Measurements from ENCODE around the gene PDE7B.

The PDE7B gene

GRCh38 chr6:136150961-136151360 lies 299.5 kb downstream of the PDE7B start:
- no peak for ATAC-seq
- no peak for DNase-seq

GRCh38 chr6:136153707-136154375 lies 302.3 kb downstream of the PDE7B start:
- ATAC-seq (no peak), DNase-seq (no peak)

GRCh38 chr6:136155191-136155590 lies 303.7 kb downstream of the PDE7B start:
- DNase-seq (no peak), ATAC-seq (no peak)

GRCh38 chr6:136157743-136158142 lies 306.2 kb downstream of the PDE7B start:
- ATAC-seq, result no peak
- no peak for DNase-seq

GRCh38 chr6:136158387-136158821 lies 306.9 kb downstream of the PDE7B start:
- ATAC-seq (no peak), DNase-seq (no peak)

- no peak for DNase-seq
- ATAC-seq, result no peak
Measured at GRCh38 chr6:136158971-136159370, 307.5 kb downstream of the PDE7B start.

- DNase-seq (no peak), ATAC-seq (peak; percentile 65)
Measured at GRCh38 chr6:136160250-136160649, 308.7 kb downstream of the PDE7B start.

- no peak for DNase-seq
- no peak for ATAC-seq
Measured at GRCh38 chr6:136161950-136162349, 310.4 kb downstream of the PDE7B start.

GRCh38 chr6:136163260-136163659 lies 311.8 kb downstream of the PDE7B start:
- ATAC-seq (no peak), DNase-seq (no peak)

- DNase-seq (no peak), ATAC-seq (no peak)
Measured at GRCh38 chr6:136166815-136167214, 315.3 kb downstream of the PDE7B start.

- DNase-seq (no peak), ATAC-seq (no peak)
Measured at GRCh38 chr6:136169394-136170148, 318.1 kb downstream of the PDE7B start.

- no peak for DNase-seq
- ATAC-seq, result no peak
Measured at GRCh38 chr6:136171231-136171630, 319.7 kb downstream of the PDE7B start.

- ATAC-seq, result no peak
- no peak for DNase-seq
Measured at GRCh38 chr6:136173519-136174507, 322.3 kb downstream of the PDE7B start.

- DNase-seq, result no peak
- ATAC-seq, result no peak
Measured at GRCh38 chr6:136174510-136174909, 323.0 kb downstream of the PDE7B start.

- no peak for DNase-seq
- no peak for ATAC-seq
Measured at GRCh38 chr6:136175873-136176272, 324.4 kb downstream of the PDE7B start.

- ATAC-seq, result no peak
- no peak for DNase-seq
Measured at GRCh38 chr6:136178749-136179148, 327.2 kb downstream of the PDE7B start.

- no peak for DNase-seq
- ATAC-seq, result no peak
Measured at GRCh38 chr6:136180704-136181511, 329.4 kb downstream of the PDE7B start.

- ATAC-seq (no peak), DNase-seq (no peak)
Measured at GRCh38 chr6:136181512-136181833, 330.0 kb downstream of the PDE7B start.

GRCh38 chr6:136181861-136182260 lies 330.4 kb downstream of the PDE7B start:
- ATAC-seq, result no peak
- DNase-seq, result no peak

GRCh38 chr6:136184738-136185137 lies 333.2 kb downstream of the PDE7B start:
- ATAC-seq (no peak), DNase-seq (no peak)

GRCh38 chr6:136186363-136186762 lies 334.9 kb downstream of the PDE7B start:
- DNase-seq, result no peak
- ATAC-seq, result no peak

- no peak for DNase-seq
- ATAC-seq, result no peak
Measured at GRCh38 chr6:136188486-136188885, 337.0 kb downstream of the PDE7B start.

All from stimulated activated naive CD8-positive, alpha-beta T cell treated with anti-CD3 and anti-CD28 coated beads, Interleukin-15, Interleukin-2, amounts not matched to agents 100 U/mL and 50 U/mL, for 24 hours (primary cell).